ENCODE results near the gene DDX51.

DNA sequence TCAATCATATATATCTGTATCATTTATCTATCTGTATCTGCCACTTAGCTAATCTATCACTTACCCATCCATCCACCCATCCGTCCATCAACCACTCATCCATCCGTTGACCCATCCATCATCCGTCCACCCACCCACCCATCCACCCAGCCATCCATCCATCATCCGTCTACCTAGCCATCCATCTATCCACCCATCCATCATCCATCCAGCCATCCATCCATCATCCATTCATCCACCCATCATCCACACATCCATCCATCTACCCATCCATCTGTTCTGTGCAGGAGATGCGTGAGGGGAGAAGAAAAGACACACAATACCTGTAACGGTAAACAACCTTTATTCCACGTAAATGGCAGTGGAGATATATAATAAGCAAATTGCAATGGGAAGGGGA, 20.3 kb upstream of the DDX51 start:
- TF ChIP-seq POLR2AphosphoS5 (IDR thresholded peaks at IDR 0.05; ENCODE audit: low read depth, low read length): no peak
- no peak for TF ChIP-seq JUN (CRISPR knock-in tag; IDR thresholded peaks at IDR 0.05)
- no peak for TF ChIP-seq POLR2A (IDR thresholded peaks at IDR 0.05; ENCODE audit: insufficient read depth in 1 of 2, low read depth in 2 of 2, low read length in 2 of 2)
- no peak for TF ChIP-seq YY1 (IDR thresholded peaks at IDR 0.05; ENCODE audit: insufficient read depth, insufficient replicate concordance, low read depth, low read length)
- TF ChIP-seq EZH2 (conservative IDR thresholded peaks at IDR 0.05; ENCODE audit: low read depth, low read length): no peak
- no peak for TF ChIP-seq ESRRA (CRISPR knock-in tag; IDR thresholded peaks at IDR 0.05; ENCODE audit: low read depth)
- TF ChIP-seq USF2 (IDR thresholded peaks at IDR 0.05; ENCODE audit: low read depth, low read length): no peak
- TF ChIP-seq USF2 (CRISPR knock-in tag; IDR thresholded peaks at IDR 0.05; ENCODE audit: borderline replicate concordance): no peak
- no peak for TF ChIP-seq KAT2B (IDR thresholded peaks at IDR 0.05; ENCODE audit: borderline replicate concordance, low read depth, low read length)
- no peak for TF ChIP-seq ZNF761 (CRISPR knock-in tag; conservative IDR thresholded peaks at IDR 0.05)
- TF ChIP-seq IRX3 (CRISPR knock-in tag; IDR thresholded peaks at IDR 0.05; ENCODE audit: borderline replicate concordance, low read depth): no peak
